GM19438 (cell line): ENCODE results near the gene MAP3K7CL.

Experiments
- ATAC-seq: cut with Tn5 transposase; IDR thresholded peaks from one replicate; pipeline ENCODE4 v1.9.1; 2021; ENCODE audit warnings: low read depth; ENCODE audit not compliant: unreplicated experiment

MAP3K7CL gene, protein sequence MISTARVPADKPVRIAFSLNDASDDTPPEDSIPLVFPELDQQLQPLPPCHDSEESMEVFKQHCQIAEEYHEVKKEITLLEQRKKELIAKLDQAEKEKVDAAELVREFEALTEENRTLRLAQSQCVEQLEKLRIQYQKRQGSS

DNA sequence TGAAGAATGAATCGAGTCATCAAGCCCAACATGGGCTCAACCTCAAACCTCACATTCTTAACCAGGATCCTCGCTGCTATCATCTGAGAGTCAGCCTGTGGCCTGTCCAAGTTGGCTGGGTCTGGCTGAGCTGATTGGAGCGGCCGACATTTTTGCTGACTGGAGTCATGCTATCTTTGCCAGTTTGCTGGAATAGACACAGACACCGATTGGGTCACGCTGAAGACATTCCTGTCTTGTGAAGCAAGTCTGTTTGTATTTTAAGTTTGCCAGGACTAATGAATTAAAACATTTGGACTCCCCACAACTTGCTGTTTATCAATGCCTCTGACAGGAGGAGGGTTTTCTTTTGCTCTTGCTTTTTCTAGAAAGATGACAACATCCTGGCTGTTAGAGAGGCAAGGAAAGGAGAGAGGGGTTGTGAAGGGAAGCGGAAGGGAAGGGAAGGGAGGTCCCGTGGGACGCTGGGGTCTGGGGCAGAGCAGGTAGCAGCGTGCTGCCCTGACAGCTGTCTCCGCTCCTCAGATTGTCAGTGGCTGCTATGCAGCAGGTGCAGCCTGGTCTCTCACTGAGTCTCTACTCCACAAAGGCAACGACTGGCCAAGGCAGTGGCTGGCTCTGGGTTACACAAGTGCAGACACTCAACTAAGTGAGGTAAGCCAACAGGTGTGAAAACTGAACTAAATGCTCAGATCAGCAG, at the start of gene MAP3K7CL:
Gene MAP3K7CL (plus strand): TSS at position 375 of the 700 bp plus-strand sequence. CDS start 2,701 bp downstream, outside the sequence.
- ATAC-seq = no peak

DNA sequence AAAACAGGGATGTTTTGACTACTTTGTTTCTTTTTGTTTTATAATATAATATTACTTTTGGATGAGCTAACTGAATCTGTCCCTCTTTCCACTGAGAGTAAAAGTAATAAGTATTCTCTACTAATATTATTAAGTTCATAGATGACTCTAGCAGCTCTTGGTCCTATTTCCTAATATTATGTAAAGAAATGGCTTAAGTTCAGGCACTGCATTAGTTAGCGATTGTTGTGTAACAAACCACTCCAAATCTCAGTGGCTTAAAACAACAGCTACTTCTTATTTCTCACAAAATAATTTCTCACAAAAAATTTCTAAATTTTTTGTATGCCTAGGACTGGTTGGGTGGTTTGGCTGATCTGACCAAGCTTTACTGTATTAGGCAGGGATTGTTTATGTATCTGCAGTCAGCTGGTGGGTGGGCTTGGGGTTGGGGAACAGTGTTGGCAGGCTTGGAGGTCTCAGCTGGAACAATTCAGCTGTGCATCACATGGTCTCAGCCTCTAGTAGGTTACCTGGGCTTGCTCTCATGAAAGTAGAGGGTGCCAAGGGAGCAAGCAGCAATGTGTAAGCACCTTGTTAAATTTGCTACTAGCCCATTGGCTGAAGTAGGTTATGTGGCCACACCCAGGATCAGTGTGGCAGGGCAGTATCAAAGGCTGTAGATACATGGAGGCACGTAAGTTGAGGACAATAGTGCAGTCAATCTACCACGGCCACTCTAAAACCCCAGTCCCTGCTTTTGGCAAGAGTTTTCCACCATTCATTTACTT, 48.2 kb upstream of the MAP3K7CL start:
- ATAC-seq = no peak

DNA sequence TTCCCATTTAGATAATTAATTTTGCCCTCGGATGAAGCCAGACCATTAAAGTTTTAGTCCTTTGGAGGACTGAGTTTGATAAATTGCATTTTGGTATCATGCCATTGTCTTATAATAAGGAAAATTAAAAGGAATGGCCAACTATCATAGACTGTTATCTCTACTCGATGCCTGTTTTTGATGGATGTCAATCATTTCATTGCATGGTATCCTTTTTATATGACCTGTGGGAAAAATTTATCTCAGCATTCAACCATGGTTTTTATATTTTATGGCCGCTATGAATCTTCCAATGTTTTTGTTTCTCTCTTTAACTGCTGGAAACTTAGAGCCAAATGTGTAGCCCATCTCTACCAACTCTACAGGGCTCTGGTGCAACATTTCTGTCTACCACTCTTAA, 47.1 kb upstream of the MAP3K7CL start:
- ATAC-seq = no peak

DNA sequence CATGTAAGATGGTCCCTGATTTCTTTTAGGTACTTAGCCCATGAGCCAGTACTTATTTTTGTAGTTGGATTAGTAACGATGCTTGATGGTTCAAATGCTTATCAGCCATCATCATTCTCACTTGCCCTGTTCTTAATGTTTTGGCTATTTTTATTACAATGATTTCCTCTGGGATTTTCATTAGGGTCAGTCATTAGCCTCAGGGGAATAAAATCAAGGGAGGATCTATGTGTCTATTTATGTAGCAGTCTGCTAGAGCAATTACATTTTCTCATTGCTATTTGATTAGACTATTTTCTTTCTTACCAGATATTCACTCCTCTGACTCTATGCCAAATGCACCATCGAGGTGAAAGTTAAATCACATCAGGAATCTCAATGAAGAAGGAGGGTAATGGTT, 46.1 kb upstream of the MAP3K7CL start:
- no peak for ATAC-seq

DNA sequence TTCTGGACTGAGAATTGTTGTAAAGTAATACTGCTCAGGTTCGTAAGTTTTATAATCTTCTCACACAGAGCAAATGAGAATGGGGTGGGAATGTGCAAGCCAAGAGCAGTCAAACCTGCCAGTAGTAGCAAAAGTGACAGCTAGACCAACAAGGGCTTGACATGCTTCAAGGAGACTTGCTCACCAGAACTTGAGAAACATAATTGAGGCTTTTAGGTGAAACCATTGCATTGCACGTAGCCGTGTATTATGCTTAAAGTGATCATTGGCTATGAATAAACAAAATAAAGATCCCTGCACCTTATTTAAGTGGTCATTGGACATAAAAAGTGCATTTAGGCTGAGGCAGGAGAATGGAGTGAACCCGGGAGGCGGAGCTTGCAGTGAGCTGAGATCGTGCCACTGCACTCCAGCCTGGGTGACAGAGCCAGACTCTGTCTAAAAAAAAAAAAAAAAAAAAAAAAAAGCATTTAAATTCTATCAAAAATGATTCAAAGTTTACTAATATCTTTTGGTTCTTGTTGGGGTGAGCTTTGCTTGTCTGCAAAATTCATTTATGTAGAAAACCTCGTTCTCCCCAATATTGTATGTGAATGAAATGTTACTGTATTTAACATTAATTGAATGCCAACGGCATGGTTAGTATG, 45.2 kb upstream of the MAP3K7CL start:
- ATAC-seq = no peak

DNA sequence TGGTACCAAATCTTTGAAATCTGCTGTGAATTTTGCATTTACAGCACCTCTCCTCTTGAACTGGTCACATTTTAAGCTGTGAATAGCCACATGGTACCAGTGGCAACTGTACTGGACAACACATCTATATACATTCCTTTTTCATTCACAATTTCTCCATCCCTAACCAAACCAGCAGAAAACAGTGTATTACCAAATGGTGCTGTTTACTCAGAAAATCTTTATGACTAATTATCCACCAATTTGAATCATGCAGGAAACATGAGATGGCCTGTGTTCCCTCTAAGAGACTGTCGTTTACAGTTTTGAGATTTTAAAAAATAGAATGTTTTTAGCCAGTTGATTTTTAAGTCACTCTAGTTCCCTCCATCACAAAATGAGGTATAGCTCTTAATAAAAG, 39.4 kb upstream of the MAP3K7CL start:
- no peak for ATAC-seq

DNA sequence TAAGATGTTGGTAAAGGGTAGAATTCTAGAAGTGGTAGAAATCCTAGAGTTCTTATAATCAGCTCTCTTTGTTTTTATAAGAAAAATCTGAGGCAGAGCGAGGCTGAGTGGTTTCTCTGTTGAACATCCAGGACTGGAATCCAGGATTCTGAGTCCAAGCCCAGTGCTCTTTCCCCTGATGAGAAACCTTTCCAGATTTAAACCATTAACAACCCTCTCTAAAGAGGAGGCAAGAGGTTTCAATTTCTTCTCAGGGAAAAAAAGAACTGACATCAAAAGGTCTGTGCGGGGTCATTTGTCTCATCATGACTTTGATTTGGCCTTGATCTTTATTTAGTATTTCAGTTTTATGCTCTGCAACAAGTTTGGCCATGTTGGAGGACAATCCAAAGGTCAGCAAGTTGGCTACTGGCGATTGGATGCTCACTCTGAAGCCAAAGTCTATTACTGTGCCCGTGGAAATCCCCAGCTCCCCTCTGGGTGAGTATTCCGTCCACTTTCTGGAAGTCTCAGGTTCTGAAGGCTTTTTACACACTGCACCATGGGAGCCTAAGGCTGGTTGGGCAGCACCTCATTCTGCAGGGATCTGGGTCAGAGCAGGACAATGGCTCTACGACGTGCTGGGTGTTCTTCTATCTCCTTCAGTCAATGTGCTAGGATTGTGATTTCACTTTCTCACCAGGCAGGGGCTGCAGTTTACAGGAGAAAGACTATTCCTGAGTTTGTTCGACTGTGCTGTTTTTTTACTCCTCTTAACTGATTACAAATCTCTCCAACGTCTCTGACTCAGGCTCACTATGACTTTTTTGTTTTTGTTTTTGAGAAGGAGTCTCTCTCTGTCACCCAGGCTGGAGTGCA, 38.1 kb upstream of the MAP3K7CL start:
- ATAC-seq = no peak

DNA sequence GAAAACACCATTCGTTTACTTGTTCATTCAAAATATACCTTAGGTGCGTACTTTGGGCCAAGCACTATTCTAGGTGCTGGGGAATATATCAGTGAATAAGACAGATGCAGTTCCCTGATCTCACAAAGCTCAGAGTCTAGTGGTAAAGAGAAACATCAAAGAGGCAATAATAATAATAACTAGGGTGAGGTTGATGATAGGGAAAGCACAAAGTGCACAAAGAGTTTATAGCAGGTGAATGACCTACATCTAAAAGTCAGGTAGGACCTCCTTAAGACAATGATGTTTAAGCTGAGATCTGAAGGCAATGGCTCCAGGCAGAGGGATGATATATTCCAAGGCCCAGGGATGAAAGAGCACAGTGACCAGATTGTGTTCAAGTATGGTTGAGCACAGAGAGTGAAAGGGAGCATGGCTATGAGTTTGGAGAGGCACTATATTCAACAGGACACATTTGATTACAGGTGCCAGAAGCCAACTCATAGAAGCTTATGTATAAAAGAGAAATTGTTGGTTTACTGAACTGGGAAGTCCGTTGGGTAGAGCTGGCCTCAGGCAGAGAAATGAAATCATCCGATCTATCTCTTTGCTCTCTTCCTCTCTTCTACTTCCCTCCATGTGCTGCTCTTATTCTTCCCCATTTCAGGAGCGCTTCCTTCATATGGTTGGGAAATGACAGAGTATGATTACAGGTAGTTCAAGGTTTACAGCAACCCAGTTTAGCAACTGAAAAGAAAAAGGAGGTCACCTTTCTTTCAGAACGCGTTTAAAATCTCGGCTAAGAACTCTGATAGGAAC, 34.0 kb upstream of the MAP3K7CL start:
- no peak for ATAC-seq

DNA sequence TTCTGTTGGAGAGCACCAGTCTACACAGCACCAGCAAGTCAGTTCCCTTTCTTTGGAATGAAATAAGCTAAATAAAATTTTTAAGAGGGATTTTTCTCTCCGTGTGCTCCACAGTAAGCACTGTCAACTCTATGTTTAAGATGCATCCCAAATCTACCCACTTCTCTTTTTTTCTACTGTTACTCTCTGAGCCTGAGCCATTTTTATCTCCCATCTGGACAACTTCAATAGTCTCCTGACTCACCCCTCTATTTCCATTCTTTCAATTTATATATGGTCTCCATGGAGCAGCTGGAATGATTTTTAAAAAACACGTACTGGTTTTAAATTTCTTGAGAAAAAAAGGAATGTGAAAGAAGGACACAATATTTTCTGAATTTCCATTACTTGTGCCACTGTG, 32.3 kb upstream of the MAP3K7CL start:
- ATAC-seq = no peak

DNA sequence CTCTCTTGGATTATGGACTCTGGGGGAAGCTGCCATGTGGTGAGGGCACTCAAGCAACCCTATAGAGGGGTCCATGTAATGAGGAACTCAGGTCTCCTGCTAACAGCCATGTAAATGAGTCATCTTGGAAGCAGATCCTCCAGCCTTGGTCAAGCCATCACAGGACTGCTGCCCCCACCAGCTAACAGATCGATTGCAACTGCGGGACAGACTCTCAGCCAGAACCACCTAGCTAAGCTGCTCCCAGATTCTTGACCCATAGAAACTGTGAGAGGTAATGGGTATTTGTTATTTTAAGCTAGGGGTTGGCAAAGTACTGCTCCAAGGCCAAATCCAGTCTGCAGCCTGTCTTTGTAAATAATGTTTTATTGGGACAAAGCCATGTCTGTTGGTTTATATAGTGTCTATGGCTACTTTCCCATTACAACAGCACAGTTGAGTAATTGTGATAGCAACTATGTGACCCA, 27.6 kb upstream of the MAP3K7CL start:
- ATAC-seq = no peak

DNA sequence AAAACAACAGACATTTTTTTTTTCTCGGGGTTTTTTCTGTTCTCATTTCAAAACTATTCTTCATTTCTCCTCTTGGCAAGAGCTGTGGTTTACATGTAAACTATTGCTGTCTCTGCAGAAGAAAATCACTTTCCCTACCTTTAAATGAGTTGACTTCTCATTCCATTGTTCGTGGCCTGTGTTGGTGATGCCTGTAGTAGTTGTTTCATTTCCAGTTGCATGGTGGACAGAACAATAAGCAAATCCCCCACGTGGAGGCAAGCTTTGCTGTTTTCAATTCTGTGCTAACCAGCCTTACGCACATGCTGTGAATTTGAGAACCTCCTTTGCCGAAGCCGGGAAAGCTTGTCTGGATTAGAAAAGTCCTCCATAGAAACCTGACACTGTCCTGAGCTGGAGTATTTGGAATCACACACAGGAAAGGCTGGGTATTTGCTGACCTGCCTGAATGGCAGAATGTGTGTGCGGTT, 26.2 kb upstream of the MAP3K7CL start:
- ATAC-seq = no peak

DNA sequence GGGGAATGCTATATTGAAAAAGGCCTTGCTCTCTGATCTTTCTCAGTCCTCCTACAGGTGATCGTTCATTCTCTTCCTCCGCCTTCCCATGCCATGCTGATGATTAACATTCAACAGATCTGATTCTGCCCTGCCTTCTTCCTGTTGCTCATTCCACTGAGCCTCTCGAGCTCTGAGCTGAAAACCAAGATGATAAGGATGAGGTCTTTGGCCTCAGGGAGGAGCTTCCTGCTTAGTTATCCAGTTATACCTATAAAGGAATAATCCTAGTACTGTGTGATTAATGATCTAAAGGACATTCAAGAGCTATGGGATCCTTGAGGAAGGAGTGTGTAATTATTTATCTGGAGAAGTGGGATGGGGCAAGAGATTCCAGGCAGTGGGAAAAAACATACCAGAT, 25.2 kb upstream of the MAP3K7CL start:
- no peak for ATAC-seq

DNA sequence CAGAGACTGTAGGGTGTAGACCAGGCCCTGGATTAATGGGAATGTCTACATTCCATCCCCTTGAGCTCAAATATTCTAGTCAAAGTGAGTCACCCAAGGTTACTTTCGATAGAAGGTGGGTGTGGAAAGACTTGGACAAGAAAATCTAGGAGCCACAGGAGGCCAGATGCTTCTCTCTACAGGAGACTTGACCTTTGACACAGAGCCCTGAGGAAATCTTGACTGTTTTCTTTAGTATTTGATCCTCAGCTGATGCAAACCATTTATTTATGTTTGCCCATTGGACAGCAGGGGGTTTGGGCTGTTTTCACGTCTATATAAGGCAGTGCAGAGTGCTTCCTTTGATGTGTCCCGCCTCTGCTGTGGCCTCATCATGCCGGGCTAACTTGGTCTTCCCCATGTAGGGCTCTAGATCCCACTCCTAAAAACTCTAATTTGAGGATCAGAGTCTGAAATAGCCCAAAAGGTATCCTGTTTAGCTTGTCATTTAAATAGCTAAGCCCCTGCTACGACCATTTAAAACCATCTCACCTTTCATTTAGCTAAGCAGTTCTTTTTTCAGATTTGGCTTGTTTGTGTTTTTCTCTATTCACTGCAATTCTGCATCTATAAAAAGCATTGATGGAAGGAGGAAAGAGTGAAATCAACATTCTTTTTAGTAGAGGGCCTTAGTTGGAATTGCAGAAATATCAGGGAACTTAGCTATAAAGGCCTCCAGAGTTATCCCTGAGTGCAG, 15.5 kb upstream of the MAP3K7CL start:
- no peak for ATAC-seq

DNA sequence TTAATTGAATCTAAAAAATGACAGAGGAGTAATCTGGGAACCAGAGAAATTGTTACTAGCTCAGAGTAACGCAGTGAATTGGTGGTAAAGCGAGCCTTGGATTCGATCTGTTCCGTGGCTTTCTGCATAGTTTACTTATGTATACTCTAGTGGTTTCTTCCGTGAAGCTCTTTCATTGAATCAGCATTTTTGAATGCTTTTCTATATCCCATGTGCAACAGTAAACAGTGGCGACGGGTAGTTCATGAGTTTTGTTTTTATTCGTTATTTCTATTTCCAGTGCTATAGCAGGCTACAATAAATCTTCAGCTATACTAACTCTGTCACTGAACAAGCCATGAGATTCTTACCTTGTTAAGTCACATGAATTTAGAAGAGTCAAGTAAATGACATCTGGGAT, 14.5 kb upstream of the MAP3K7CL start:
- no peak for ATAC-seq

DNA sequence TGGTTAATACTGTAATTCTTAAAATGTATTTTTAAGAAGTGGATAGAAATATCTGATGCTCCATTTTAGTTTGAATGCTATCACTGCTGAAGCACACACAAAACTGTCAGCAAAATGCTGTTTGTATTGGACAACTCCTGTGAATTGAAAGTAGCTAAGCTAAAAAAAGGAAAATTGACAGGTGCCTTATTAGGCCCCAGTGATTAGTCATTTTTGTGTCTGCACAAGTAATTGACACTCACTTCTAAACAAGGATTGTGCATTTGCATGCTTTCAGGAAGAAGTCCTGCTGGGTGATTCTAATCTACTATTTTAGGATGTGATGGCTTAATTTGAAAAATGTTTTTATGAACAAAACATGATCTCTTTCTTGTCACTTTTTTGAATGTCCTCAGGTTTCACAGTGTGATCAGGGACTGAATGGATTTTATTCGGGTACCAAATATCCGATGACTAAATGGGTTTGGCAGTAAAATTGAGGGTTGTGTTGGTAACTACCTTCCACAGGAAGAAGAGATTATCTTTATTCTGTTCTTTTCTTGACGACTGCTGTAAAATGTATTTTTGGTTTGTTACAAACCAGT, 13.0 kb upstream of the MAP3K7CL start:
- ATAC-seq = no peak

DNA sequence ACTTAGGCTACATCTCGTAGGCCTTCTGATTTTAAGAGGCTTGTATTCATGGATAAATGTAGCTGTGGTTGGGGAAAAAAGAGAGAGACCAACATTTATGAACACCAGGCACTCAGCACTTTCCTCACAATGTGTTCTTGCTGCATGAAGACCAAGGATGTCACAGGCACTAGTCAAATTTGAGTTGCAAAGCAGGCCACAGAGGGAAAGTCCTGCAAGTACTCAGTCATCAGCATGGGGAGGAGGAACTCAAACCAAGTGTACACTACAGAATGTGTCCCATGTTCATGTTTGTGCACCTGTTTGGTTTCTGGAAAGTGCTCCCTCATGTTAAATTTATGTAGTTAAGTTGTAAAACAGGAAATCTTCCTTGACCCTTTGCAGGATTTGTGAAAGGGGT, 8.7 kb upstream of the MAP3K7CL start:
- peak; percentile 52 for ATAC-seq

DNA sequence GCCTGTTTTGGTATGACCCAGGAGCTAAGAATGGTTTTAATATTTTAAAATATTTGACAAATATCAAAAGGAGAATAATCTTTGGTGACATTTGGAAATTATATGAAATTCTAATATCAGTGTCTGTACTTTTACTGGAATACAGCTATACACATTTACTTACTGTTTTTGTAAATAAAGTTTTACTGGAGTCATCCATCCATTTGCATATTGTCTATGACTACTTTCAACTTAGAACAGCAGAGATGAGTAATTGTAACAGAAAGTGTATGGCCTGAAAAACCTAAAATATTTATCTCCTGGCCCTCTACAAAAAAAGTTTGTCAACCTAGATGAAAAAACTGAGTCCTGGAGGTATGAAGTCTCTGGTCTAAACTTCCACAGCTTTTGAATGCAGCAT, 5.8 kb upstream of the MAP3K7CL start:
- ATAC-seq = no peak

DNA sequence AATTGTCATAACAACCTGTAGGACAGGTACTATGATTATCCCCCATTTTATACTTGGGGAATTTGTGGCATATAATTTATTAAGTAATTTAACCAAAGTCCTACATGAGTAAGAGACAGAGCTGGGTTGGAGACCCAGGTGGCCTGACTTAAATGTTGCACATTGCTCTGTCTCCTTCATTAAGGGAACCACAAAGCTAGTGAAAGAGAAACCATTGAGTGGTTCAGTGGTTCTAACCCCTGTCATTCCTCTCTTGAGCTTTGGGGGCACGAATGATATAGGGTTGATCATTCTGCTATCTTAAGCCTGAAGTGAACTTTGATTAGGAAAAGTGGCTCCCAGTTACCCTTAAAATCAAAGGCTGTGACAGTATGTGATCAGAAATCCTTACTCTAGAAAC, 5.3 kb upstream of the MAP3K7CL start:
- peak; percentile 72 for ATAC-seq
